GM19351 (cell line): ENCODE data around the gene NSG1.
"Not testable (repeated sequence)": the region's sequence is repeated elsewhere in the genome, so short reads cannot be mapped to it uniquely, and the experiment has no call there.

Experiments used
- ATAC-seq: cut with Tn5 transposase; IDR thresholded peaks from one replicate; pipeline ENCODE4 v1.9.1; 2021; ENCODE audit warnings: mild to moderate bottlenecking, moderate library complexity; ENCODE audit not compliant: unreplicated experiment

The NSG1 gene

GRCh38 chr4:4415107-4415805, 28.4 kb downstream of the NSG1 start:
- no peak for ATAC-seq

GRCh38 chr4:4415806-4416805, 29.2 kb downstream of the NSG1 start:
- no peak for ATAC-seq

GRCh38 chr4:4416981-4417380, 30.1 kb downstream of the NSG1 start:
- ATAC-seq = no peak

GRCh38 chr4:4417886-4418285, 31.0 kb downstream of the NSG1 start:
- no peak for ATAC-seq

GRCh38 chr4:4418676-4419390, 31.9 kb downstream of the NSG1 start:
- no peak for ATAC-seq

GRCh38 chr4:4419896-4420295, 33.0 kb downstream of the NSG1 start:
- ATAC-seq = no peak

GRCh38 chr4:4420421-4420820, 33.5 kb downstream of the NSG1 start:
- no peak for ATAC-seq

GRCh38 chr4:4421356-4421755, 34.5 kb downstream of the NSG1 start:
- ATAC-seq = no peak

GRCh38 chr4:4422117-4422516, 35.2 kb downstream of the NSG1 start:
- ATAC-seq = not testable (repeated sequence)

GRCh38 chr4:4422856-4423499, 36.1 kb downstream of the NSG1 start:
- ATAC-seq = no peak

- no peak for ATAC-seq
These were observed 37.0 kb downstream of the NSG1 start for GRCh38 chr4:4423706-4424498.

GRCh38 chr4:4424499-4425115, 37.7 kb downstream of the NSG1 start:
- ATAC-seq = no peak

- ATAC-seq = no peak
These were observed 38.3 kb downstream of the NSG1 start for GRCh38 chr4:4425119-4425690.

GRCh38 chr4:4425696-4426095, 38.8 kb downstream of the NSG1 start:
- ATAC-seq = no peak

- ATAC-seq = no peak
These were observed 39.7 kb downstream of the NSG1 start for GRCh38 chr4:4426511-4427120.

- ATAC-seq = no peak
These were observed 40.4 kb downstream of the NSG1 start for GRCh38 chr4:4427121-4427870.

- no peak for ATAC-seq
These were observed 41.0 kb downstream of the NSG1 start for GRCh38 chr4:4427886-4428285.
